GM19099 (cell line): ENCODE results near the gene LAMA4.

Experiments
- POLR2A ChIP-seq: IDR thresholded peaks from 3 replicates; pipeline ENCODE4 v1.6.1; 2011; ENCODE audit warnings: low read depth; ENCODE audit not compliant: insufficient read length; ENCODE audit errors: extremely low read depth

Gene LAMA4

DNA sequence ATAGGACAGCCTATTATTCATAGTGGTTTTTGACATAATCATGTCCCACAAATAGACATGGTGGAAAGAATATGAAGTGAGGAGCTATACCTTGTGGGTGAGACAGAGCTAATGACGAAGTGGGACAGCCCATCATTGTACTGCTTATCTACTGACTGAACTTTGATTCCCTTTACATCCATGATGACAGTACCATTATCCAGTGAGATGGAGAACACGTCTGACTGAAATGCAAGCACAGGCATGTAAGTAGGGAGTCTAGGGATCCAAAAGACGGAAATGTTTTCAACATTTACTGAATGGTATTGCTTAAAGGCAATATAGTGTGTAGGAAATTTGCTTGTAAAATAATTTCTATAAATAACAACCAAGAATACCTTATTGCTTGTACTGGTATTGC lies 123.5 kb downstream of the LAMA4 start:
- no peak for TF ChIP-seq POLR2A

DNA sequence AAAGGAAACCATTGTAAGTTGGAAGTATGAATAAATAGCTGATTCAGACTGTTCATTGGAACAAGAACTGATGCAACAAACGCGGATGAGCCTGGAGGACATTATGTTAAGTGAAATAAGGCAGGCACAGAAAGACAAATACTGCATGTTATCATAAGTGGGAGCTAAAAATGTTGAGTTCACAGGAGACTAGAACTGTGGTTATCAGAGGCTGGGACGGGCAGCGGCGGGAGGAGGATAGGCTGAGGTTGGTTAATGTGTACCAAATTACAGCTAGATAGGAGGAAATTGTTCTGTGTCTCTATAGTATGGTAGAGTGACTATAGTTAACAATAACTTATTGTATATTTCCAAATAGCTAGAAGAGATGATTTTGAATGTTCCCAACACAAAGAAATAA lies 126.2 kb downstream of the LAMA4 start:
- no peak for TF ChIP-seq POLR2A

DNA sequence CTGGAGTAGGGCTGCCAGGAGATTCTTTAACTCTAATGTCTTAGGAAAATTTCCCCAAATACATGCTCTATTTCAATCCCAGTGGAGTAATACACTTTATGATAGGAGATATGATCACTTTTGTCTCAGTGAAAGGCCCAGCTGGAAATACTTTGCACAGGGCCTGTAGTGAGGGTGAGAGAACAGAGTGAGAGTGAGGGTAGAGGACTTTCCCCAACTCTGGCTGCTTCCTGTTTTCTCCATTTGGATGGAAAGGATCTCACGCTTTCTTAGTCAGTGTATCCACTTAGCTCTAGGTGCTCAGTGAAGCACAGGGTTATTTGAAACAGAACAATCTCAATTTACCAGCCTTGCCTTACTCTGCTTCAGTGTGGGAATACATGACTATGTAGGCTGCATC lies 130.4 kb downstream of the LAMA4 start:
- TF ChIP-seq POLR2A = no peak

DNA sequence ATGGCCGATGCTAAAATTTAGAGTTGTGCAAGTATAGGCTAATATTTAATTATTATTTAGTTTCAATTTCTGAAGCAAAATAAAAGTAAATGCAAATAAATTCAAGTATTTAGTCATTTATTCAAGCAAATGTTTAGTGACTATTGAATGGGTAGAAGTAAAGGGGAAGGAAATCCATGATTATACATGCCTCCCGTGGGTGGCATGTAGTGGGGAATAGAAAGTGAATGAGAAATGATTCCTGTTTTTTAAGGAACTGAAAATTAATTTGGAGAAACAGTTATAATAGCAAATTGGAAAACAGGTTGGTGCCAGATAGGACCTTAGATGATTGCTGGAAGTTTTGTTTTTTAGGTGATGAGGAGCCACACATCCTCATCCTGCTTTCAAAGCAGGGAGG lies 131.6 kb downstream of the LAMA4 start:
- no peak for TF ChIP-seq POLR2A

DNA sequence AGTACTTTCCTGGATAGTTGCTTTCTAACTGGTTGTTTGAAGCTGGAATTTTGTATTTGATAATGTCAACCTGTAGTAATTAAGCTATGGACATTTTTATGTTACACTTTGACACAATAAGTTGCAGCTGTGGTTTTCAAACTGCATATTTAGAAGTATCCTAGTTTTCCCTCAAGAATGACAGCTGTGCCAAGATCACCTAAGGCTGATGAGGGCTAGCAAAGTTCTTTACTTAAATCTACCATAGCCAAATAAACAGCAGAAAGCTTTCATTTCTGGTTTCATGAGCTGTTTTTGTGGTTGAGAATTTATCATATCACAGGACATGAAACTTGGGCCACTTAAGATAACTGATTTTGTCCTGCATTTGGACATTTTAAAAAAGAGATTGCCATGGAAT lies 136.3 kb downstream of the LAMA4 start:
- TF ChIP-seq POLR2A = no peak

DNA sequence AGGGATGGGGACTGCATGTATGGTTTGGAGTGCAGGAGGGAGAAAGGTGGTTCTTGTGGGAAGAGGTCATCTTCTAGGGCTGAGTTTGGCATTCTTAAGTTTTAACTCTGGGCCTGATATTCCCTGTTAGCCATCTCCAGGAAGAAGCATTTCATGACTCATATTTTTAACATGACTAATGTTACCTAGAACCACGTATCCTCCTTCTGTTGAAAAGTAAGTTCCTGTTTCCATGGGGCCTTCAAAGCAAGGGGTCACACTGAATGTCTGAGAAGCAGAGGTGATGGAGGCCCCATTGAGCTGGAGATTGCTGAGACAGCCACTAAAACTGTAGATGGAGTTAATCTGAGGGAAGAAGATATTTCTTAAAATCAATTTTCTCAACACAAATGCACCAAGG lies 136.8 kb downstream of the LAMA4 start:
- no peak for TF ChIP-seq POLR2A

DNA sequence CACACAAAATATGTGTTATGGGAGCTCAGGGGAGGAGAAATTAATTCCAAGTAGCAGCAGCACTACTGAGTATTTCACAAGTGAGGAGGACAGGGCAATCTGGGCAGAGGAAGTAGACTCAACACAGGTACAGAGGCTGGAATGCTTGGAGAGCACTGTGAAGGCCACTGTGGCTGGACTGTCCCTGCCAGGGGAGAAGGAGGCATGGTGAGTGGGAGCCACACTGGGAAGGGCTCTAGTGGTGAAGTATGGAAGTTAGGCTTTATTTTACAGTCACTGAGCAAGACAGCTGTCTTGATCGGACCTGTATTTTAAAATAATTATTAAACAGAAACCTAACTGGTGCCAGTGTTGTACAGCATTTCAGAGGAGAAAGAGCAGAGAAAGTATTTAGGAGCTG lies 138.1 kb downstream of the LAMA4 start:
- TF ChIP-seq POLR2A = no peak

DNA sequence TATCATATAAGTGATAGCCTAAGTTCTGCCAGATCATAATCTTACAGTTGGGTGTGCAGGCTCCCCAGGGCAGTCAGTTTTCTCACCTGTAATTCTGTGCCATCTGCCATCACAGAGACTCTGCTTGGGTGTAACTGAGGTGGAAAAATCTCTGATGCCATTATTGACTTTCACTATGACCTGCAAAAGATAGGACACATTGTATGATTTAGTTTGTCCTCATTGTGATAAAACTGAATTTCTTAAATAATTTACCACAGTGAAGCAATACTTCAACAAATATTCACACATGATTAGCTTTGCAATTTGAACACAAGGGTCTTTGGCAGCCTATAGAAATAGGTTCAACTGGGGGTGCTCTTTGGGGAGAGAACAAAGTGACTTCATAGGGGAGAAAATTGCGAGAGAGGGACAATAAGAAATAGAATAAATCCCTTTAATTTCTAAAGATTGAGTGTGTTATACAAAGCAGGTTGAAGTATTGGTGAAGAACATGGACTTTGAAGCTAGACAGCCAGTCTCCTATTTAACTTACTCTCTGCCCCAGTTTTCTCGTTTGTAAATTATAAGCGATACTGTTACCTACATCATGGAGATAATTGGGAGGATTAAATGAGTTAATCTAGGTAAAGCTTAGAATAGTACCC lies 139.7 kb downstream of the LAMA4 start:
- TF ChIP-seq POLR2A = no peak

DNA sequence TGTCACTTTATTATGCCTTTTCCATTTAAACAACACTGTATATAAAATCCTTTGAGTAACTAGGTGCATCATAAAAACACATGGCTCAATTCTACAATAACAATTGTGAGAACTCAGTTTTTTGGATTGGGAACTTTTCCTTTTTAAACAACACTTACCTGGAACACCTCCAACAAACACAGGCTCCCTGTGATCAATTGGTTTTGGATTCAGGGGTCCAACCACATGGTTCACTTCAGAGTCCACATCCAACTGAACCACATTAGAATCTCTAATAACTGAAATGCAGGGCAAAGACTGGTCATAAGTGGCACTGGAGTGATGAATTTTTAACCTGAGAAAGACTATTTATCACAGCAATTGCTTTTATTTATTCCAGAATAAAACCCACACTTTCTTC lies 140.4 kb downstream of the LAMA4 start:
- no peak for TF ChIP-seq POLR2A

DNA sequence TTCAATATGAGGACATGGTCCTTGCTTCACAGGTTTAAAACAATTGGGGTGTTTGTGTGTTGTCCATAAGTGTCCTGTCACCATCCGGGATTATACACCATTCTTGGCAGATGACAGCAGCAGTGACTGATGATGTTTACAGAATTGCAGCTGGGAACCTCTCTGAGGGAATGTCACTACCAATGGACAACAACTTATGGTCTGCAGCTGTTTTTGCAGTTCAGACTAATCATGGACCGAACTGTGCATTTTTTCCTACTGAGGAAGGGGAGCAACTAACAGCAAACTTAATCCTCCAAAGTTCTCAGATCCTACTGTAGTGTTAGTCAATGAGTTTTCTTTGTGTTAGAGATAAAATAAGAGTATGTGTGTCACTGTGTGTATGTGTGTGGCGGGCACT lies 140.9 kb downstream of the LAMA4 start:
- TF ChIP-seq POLR2A = no peak

DNA sequence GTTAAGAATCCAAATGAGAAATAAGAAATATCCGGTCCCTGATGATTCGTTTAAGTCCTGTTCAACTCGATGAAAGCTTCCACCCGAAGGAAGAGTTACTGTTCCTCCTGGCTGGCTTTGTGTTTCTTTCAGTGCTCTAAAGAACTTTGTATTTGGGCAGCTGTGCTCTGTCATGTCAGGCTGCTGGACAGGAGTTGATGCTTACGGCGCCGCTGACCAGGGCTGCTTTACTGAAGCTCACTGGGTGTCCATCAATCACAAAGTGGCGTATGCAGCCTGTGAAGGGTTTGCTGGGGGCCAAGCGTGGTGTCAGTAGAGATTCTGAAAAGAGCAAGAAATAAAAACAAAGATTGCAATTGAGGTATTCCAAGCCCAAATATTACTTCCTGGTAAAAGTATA lies 145.1 kb downstream of the LAMA4 start:
- TF ChIP-seq POLR2A = no peak

DNA sequence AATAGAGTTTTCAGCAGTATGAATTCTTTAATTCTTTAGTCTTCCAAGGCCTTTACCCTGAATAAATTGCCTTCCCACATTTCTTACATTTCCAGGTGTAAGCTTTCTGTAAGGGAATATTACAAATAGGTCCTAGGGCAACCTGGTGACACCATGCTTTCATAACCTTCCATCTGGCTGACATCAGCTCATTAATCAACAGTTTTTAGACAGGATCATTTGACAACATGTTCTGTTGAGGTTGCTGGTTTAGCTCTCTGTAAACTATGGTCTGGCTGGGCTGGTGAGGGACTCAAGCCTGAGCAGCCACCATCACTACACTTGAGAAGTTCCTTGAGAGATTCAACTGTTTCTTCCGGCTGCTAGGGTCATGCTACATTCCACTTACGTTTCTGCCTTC lies 147.8 kb downstream of the LAMA4 start:
- no peak for TF ChIP-seq POLR2A

DNA sequence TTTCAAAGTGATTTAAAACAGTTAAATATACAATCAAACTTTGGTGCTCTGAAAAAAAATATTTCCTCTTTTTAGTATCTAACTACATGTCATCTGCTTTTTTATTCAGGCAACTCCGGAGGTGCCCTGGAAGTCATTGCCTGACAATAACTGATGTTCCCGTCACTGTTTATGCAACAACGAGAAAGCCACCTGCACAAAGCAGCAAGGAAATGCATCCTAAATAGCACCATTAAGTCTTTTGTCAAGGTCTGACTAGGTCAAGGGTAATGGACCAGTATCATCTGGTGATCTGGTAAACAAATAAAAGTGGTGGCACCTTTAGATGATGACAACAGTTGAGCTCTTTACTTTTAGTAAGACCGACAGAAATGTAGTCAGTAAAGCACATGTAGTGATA lies 153.8 kb downstream of the LAMA4 start:
- no peak for TF ChIP-seq POLR2A

DNA sequence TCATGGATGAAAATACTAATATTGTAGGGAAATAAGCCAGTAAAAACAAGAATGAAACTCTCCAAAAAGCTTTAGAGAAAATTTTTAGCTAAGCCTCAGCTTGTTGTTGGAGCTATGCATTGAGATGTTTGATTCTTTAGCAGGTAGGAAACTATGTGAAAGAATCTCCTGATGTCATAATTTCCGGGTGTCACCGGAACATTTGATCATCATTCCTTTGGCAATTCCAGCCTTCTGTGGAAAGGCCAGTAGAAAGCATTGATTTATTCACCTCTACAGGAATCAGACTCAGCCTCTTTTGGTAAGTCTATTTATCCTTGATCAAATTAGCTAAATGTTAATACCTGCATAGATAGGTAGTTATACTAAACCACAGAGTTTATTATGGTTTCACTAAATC lies 157.5 kb downstream of the LAMA4 start:
- TF ChIP-seq POLR2A = no peak

DNA sequence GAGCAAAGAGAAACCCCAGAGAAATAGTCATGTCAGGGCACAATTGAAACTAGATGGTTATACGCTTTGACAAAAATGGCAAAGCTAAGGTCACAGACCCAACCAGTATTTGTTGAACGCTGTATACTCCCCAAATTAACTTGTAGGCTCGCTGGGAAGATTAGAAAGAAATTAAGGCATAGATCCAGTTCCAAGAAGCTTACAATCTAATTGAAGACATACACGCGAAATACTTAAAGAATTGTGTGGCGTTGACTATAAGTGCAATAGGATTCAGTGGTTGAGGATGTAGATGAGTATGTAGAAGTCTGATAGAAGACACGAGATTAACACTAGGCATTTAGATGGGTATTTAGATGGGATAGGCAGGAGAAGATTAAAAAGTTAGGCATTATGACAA lies 166.5 kb downstream of the LAMA4 start:
- TF ChIP-seq POLR2A = no peak

DNA sequence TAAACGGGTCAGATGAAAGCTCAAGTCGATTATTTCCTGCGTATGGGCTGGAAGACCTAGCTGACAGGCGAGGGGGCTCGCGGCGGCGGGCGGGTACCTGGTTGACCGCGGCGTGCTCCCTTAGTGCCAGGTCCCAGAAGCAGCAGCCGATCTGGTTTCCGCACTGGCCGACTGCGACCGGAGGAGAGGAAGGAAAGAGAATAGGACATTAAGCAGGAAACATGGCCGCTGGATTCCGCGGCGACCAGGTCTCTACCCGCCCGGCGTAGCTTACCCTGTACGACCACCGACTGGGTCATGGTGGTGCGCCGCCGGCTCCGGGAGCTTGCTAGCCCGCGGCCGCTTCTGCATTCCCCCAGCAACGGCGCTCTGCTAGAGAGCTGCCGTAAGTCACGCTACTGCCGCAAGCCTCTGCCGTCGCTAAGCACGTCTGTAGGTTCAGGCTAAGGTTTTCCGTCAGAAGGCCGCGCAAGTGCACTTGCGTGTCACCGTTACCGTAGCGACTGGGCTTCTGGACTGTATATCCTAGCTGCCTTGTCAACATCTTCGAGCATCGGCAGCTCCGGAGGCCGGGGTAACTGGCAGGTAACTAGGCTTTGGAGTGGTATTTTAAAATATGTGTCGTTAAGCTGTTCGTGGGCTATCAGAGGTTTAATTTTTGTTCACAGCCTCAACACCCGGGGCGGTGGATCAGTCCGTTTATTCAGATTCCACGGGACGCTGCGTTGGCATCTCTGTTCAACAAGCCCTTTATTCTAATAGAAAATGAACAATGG lies 167.0 kb downstream of the LAMA4 start, which contains the start of the genes FAM229B and TUBE1:
Gene FAM229B (plus strand): TSS at position 456 of the 776 bp plus-strand sequence. CDS start 11,693 bp downstream, outside the sequence.
Gene TUBE1 (minus strand): TSS at position 347 of the 776 bp plus-strand sequence. CDS start 48 bp downstream, at position 299.
- TF ChIP-seq POLR2A = peak; percentile 80
